Measurements from ENCODE around the gene ACTL8. TPM values are rescaled to one million over a fixed set of nuclear protein-coding genes. Genes with fewer than 3 reads are reported as not detected.

ACTL8 gene
- total RNA-seq, 1 donor: not detected

- no peak for TF ChIP-seq CTCF (IDR thresholded peaks at IDR 0.05; ENCODE audit: insufficient read depth, low read depth, low read length)
- H3K4me3 ChIP-seq (ENCODE audit: low read depth, low read length): no peak overlapping the region
- no peak for DNase-seq (ENCODE audit: low read depth)
These were observed 98.3 kb downstream of the ACTL8 start for GRCh38 chr1:17853241-17853935.

- no peak for TF ChIP-seq CTCF (IDR thresholded peaks at IDR 0.05; ENCODE audit: insufficient read depth, low read depth, low read length)
- no peak overlapping the region for H3K4me3 ChIP-seq (ENCODE audit: low read depth, low read length)
- DNase-seq (ENCODE audit: low read depth): no peak
These were observed 101.5 kb downstream of the ACTL8 start for GRCh38 chr1:17856496-17857108.

- TF ChIP-seq CTCF (IDR thresholded peaks at IDR 0.05; ENCODE audit: insufficient read depth, low read depth, low read length): no peak
- H3K4me3 ChIP-seq (ENCODE audit: low read depth, low read length): no peak overlapping the region
- DNase-seq (ENCODE audit: low read depth): no peak
These were observed 102.0 kb downstream of the ACTL8 start for GRCh38 chr1:17857109-17857499.

GRCh38 chr1:17857996-17858395 is 102.9 kb downstream of the ACTL8 start:
- DNase-seq (ENCODE audit: low read depth): no peak
- H3K4me3 ChIP-seq (ENCODE audit: low read depth, low read length): no peak overlapping the region
- TF ChIP-seq CTCF (IDR thresholded peaks at IDR 0.05; ENCODE audit: insufficient read depth, low read depth, low read length): no peak

GRCh38 chr1:17860812-17861211 is 105.7 kb downstream of the ACTL8 start:
- H3K4me3 ChIP-seq (ENCODE audit: low read depth, low read length): no peak overlapping the region
- no peak for DNase-seq (ENCODE audit: low read depth)
- no peak for TF ChIP-seq CTCF (IDR thresholded peaks at IDR 0.05; ENCODE audit: insufficient read depth, low read depth, low read length)

GRCh38 chr1:17861685-17862084 is 106.6 kb downstream of the ACTL8 start:
- H3K4me3 ChIP-seq (ENCODE audit: low read depth, low read length): no peak overlapping the region
- DNase-seq (ENCODE audit: low read depth): no peak
- no peak for TF ChIP-seq CTCF (IDR thresholded peaks at IDR 0.05; ENCODE audit: insufficient read depth, low read depth, low read length)

Measured in fibroblast of villous mesenchyme (primary cell).